ENCODE measurements around the gene ZBTB5.

GRCh38 chr9:37512437-37512836, 47.2 kb upstream of the ZBTB5 start:
- TF ChIP-seq, protein P1, sequence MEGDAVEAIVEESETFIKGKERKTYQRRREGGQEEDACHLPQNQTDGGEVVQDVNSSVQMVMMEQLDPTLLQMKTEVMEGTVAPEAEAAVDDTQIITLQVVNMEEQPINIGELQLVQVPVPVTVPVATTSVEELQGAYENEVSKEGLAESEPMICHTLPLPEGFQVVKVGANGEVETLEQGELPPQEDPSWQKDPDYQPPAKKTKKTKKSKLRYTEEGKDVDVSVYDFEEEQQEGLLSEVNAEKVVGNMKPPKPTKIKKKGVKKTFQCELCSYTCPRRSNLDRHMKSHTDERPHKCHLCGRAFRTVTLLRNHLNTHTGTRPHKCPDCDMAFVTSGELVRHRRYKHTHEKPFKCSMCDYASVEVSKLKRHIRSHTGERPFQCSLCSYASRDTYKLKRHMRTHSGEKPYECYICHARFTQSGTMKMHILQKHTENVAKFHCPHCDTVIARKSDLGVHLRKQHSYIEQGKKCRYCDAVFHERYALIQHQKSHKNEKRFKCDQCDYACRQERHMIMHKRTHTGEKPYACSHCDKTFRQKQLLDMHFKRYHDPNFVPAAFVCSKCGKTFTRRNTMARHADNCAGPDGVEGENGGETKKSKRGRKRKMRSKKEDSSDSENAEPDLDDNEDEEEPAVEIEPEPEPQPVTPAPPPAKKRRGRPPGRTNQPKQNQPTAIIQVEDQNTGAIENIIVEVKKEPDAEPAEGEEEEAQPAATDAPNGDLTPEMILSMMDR (IDR thresholded peaks at IDR 0.05; ENCODE audit: extremely low read depth in 1 of 2, insufficient read depth in 1 of 2, low read depth in 1 of 2, low read length in 2 of 2): no peak
- TF ChIP-seq POLR2A (IDR thresholded peaks at IDR 0.05; ENCODE audit: low read depth, low read length) (no peak), JUN (IDR thresholded peaks at IDR 0.05; ENCODE audit: borderline replicate concordance, insufficient read depth, insufficient read length, low read depth) (no peak)

Data from endothelial cell of umbilical vein (primary cell).